ENCODE results near the gene MEI1.

Gene MEI1

GRCh38 chr22:41757502-41757901 is 58.2 kb downstream of the MEI1 start:
- H3K27ac ChIP-seq (replicated peaks) = no peak overlapping the region
- H3K4me3 ChIP-seq (replicated peaks; ENCODE audit: insufficient read depth, low read length) = no peak overlapping the region
- no peak for DNase-seq (ENCODE audit: low read depth in 1 of 2, low spot score in 1 of 2)
- no peaks in the 10 kb centered on the region for H3K27me3 ChIP-seq (ENCODE audit: insufficient read depth, poor library complexity, severe bottlenecking)
- no peak for TF ChIP-seq CTCF (IDR thresholded peaks at IDR 0.05; ENCODE audit: insufficient read depth, low read length)
- TF ChIP-seq REST (IDR thresholded peaks at IDR 0.05; ENCODE audit: insufficient replicate concordance, low read depth) = no peak
- no peak for TF ChIP-seq POLR2AphosphoS5 (IDR thresholded peaks at IDR 0.05; ENCODE audit: low read depth)
- TF ChIP-seq SPI1 (IDR thresholded peaks at IDR 0.05; ENCODE audit: borderline replicate concordance, low read depth) = no peak
- TF ChIP-seq GABPA (IDR thresholded peaks at IDR 0.05; ENCODE audit: low read depth) = no peak

GRCh38 chr22:41758231-41758630 is 58.9 kb downstream of the MEI1 start:
- DNase-seq (ENCODE audit: low read depth in 1 of 2, low spot score in 1 of 2) = no peak
- Histone ChIP-seq H3K27me3 (ENCODE audit: insufficient read depth, poor library complexity, severe bottlenecking) (no peaks in the 10 kb centered on the region), H3K27ac (replicated peaks) (no peak overlapping the region), H3K4me3 (replicated peaks; ENCODE audit: insufficient read depth, low read length) (no peak overlapping the region)
- TF ChIP-seq CTCF (IDR thresholded peaks at IDR 0.05; ENCODE audit: insufficient read depth, low read length) = no peak
- TF ChIP-seq SPI1 (IDR thresholded peaks at IDR 0.05; ENCODE audit: borderline replicate concordance, low read depth) = no peak
- TF ChIP-seq POLR2AphosphoS5 (IDR thresholded peaks at IDR 0.05; ENCODE audit: low read depth) = no peak
- no peak for TF ChIP-seq GABPA (IDR thresholded peaks at IDR 0.05; ENCODE audit: low read depth)

- Histone ChIP-seq H3K27me3 (ENCODE audit: insufficient read depth, poor library complexity, severe bottlenecking) (no peaks in the 10 kb centered on the region), H3K4me3 (replicated peaks; ENCODE audit: insufficient read depth, low read length) (no peak overlapping the region), H3K27ac (replicated peaks) (no peak overlapping the region)
- peak; percentile 18 for TF ChIP-seq CTCF (IDR thresholded peaks at IDR 0.05; ENCODE audit: insufficient read depth, low read length)
- no peak for TF ChIP-seq POLR2AphosphoS5 (IDR thresholded peaks at IDR 0.05; ENCODE audit: low read depth)
- DNase-seq (ENCODE audit: low read depth in 1 of 2, low spot score in 1 of 2) = peak in 1 of 2 experiments; percentile 22
Observed at GRCh38 chr22:41762980-41763779, 63.9 kb downstream of the MEI1 start.

- no peak for TF ChIP-seq SPI1 (IDR thresholded peaks at IDR 0.05; ENCODE audit: borderline replicate concordance, low read depth)
- TF ChIP-seq REST (IDR thresholded peaks at IDR 0.05; ENCODE audit: insufficient replicate concordance, low read depth) = no peak
- TF ChIP-seq POLR2AphosphoS5 (IDR thresholded peaks at IDR 0.05; ENCODE audit: low read depth) = no peak
- no peak for TF ChIP-seq CTCF (IDR thresholded peaks at IDR 0.05; ENCODE audit: insufficient read depth, low read length)
- no peak for TF ChIP-seq GABPA (IDR thresholded peaks at IDR 0.05; ENCODE audit: low read depth)
- DNase-seq (ENCODE audit: low read depth in 1 of 2, low spot score in 1 of 2) = no peak
- no peak overlapping the region for H3K27ac ChIP-seq (replicated peaks)
- no peaks in the 10 kb centered on the region for H3K27me3 ChIP-seq (ENCODE audit: insufficient read depth, poor library complexity, severe bottlenecking)
- no peak overlapping the region for H3K4me3 ChIP-seq (replicated peaks; ENCODE audit: insufficient read depth, low read length)
Observed at GRCh38 chr22:41766476-41766875, 67.2 kb downstream of the MEI1 start.

Measured in HL-60 (cell line).